Panc1 (cell line): ENCODE data around the gene WFIKKN1. TPM values are rescaled to one million over a fixed set of nuclear protein-coding genes. Genes with fewer than 3 reads are reported as not detected.
A peak's percentile ranks its signal among the peaks of the same experiment; 100 is the strongest.

Experiments used
- ATAC-seq: fragments of 200-7000 bp; cut with Tn5 transposase; 2 replicates; pipeline ENCODE4 v1.9.1; 2020; ENCODE audit warnings: mild to moderate bottlenecking, moderate library complexity
- BruUV-seq: library from RNA; stranded (reverse); fragments of 400-500 nt; replicated peaks from 2 replicates; lab custom pipeline; 2021; lab: Mats Ljungman, UMichigan
- CTCF ChIA-PET: fragments of 300-600 bp; sonication (Branson Sonifier 250); formaldehyde crosslinking; loops from one replicate; lab custom pipeline; 2022; ENCODE audit warnings: antibody characterized with exemption; lab: Charles Lee
- POLR2A ChIA-PET: fragments of 300-600 bp; sonication (Branson Sonifier 250); formaldehyde crosslinking; loops from one replicate; lab custom pipeline; 2022; ENCODE audit warnings: antibody characterized with exemption; lab: Charles Lee
- DNase-seq: peaks from one replicate; pipeline ENCODE4 v3.0.0-alpha.2; 2010; ENCODE audit warnings: low read depth, low spot score
- H3K27ac ChIP-seq: 2 replicates; pipeline ENCODE4 v1.5.1; 2011; ENCODE audit warnings: mild to moderate bottlenecking, low read length, inconsistent platforms
- H3K27me3 ChIP-seq: fragments of 200-500 bp; sonication (Bioruptor generic); 2 replicates; pipeline ENCODE4 v1.6.0; 2014; ENCODE audit warnings: low read length, inconsistent platforms; ENCODE audit not compliant: control insufficient read depth, insufficient read depth
- H3K36me3 ChIP-seq: fragments of 200-500 bp; sonication (Bioruptor generic); 2 replicates; pipeline ENCODE4 v1.5.1; 2014; ENCODE audit warnings: inconsistent platforms, mild to moderate bottlenecking, low read length, moderate library complexity; ENCODE audit not compliant: control insufficient read depth, insufficient read depth
- H3K4me1 ChIP-seq: 2 replicates; pipeline ENCODE4 v1.5.1; 2011; ENCODE audit warnings: inconsistent platforms, mild to moderate bottlenecking, low read length, moderate library complexity; ENCODE audit not compliant: control insufficient read depth, insufficient read depth
- H3K4me3 ChIP-seq, 2 experiments: 2 replicates each; pipeline ENCODE4 v1.5.1; 2011 to 2012; ENCODE audit warnings: low read depth in 2 of 2, low read length in 2 of 2, mild to moderate bottlenecking in 2 of 2, inconsistent platforms in 1 of 2, moderate library complexity in 1 of 2
- H3K9me3 ChIP-seq: fragments of 200-500 bp; sonication (Bioruptor generic); 2 replicates; pipeline ENCODE4 v1.5.1; 2014; ENCODE audit warnings: low read depth, mild to moderate bottlenecking, inconsistent platforms, low read length, moderate library complexity; ENCODE audit not compliant: control insufficient read depth, insufficient read depth
- CTCF ChIP-seq: fragments of 450-650 bp; IDR thresholded peaks from 2 replicates; pipeline ENCODE4 v1.5.1; 2017; ENCODE audit warnings: mild to moderate bottlenecking
- POLR2AphosphoS5 ChIP-seq: IDR thresholded peaks from 2 replicates; pipeline ENCODE4 v1.6.1; 2012; ENCODE audit warnings: mild to moderate bottlenecking, low read depth, low read length, moderate library complexity
- SIN3A ChIP-seq: IDR thresholded peaks from 2 replicates; pipeline ENCODE4 v1.6.1; 2012; ENCODE audit warnings: low read depth, mild to moderate bottlenecking, low read length, moderate library complexity, borderline replicate concordance; ENCODE audit not compliant: insufficient read depth
- TCF7L2 ChIP-seq: IDR thresholded peaks from 2 replicates; pipeline ENCODE4 v1.6.1; 2011; ENCODE audit warnings: mild to moderate bottlenecking, low read depth, low read length, inconsistent platforms
- in situ Hi-C: cut with HindIII; loops from 2 replicates; pipeline ENCODE4 v1.10.0; 2016; ENCODE audit warnings: low sequenced_read_pairs, low pct_unique_long_range_greater_than_20kb
- intact Hi-C: fragments of 100-400 bp; cut with micrococcal nuclease; formaldehyde crosslinking; loops from one replicate; pipeline ENCODE4 v1.10.0; 2022; ENCODE audit not compliant: unreplicated experiment
- total RNA-seq: library from RNA; stranded (reverse); gene quantifications from one replicate; pipeline ENCODE4 v1.2.1, GENCODE V29; 2021; ENCODE audit not compliant: unreplicated experiment
- TF ChIP-seq, protein P1 (sequence below), 2 experiments: IDR thresholded peaks; 2 replicates each; pipeline ENCODE4 v1.6.1; 2011 to 2012; ENCODE audit warnings: low read depth in 2 of 2, control low read depth in 1 of 2, low read length in 1 of 2, mild to moderate bottlenecking in 1 of 2, moderate library complexity in 1 of 2; ENCODE audit not compliant: insufficient read depth in 1 of 2

WFIKKN1 gene
- total RNA-seq, 1 experiment from 2014 or later = 2.0 TPM

DNA sequence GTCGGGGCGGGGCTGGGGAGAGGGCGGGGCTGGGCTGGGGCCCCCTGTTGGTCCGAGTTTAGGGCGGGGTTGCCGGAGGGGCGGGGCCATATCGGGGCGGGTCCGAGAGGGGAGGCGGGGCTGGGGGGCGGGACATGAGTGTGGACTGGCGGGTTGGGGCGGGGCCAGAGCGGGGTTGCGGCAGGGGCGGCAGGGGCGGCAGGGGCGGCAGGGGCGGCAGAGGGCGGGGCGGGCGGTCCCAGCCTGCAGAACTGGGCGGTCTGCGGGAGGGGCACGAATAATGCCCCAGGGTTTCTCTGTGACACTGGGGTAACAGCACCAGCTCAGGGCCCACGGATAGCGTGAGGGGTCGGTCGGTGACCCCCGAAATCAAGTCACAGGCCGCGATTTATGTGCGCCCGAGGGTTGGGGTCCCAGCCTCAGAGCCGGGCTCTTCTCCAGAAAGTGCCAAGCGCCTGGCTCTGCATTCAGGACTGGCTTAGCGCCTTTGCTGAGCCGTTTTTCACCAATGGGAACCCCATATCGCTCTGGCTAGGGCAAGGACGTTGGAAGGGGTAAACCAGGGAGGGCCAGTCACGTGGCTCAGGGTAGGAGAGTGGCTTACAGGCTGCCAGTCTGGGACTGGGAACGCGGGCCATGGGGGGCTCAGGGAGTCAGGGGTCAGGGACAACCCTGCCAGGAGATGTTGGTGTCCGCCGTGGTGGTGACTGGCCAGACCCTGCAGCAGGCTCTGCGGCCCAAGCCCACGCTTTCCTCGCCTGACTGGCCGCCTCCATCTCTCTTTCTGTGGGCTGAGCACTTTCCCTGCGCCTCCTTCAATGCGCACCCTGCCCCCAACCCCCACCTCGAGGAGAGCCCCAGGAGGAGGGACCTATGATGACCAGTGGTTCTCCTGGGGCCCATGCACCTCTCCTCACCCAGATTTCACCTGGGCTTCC, 6.6 kb downstream of the WFIKKN1 start:
- no TSS peak for BruUV-seq
- no peak for DNase-seq
- ChIA-PET POLR2A (interaction anchor here (0.6 kb wide), 1 partner anchor 53 kb away, joined by 3 read pairs; no protein-coding TSS in a partner anchor), CTCF (interaction anchor here (0.6 kb wide), 1 partner anchor 266 kb away, joined by 4 read pairs; no protein-coding TSS in a partner anchor)
- TF ChIP-seq, protein P1, sequence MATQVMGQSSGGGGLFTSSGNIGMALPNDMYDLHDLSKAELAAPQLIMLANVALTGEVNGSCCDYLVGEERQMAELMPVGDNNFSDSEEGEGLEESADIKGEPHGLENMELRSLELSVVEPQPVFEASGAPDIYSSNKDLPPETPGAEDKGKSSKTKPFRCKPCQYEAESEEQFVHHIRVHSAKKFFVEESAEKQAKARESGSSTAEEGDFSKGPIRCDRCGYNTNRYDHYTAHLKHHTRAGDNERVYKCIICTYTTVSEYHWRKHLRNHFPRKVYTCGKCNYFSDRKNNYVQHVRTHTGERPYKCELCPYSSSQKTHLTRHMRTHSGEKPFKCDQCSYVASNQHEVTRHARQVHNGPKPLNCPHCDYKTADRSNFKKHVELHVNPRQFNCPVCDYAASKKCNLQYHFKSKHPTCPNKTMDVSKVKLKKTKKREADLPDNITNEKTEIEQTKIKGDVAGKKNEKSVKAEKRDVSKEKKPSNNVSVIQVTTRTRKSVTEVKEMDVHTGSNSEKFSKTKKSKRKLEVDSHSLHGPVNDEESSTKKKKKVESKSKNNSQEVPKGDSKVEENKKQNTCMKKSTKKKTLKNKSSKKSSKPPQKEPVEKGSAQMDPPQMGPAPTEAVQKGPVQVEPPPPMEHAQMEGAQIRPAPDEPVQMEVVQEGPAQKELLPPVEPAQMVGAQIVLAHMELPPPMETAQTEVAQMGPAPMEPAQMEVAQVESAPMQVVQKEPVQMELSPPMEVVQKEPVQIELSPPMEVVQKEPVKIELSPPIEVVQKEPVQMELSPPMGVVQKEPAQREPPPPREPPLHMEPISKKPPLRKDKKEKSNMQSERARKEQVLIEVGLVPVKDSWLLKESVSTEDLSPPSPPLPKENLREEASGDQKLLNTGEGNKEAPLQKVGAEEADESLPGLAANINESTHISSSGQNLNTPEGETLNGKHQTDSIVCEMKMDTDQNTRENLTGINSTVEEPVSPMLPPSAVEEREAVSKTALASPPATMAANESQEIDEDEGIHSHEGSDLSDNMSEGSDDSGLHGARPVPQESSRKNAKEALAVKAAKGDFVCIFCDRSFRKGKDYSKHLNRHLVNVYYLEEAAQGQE (IDR thresholded peaks at IDR 0.05; ENCODE audit: insufficient read depth in 1 of 2, low read depth in 2 of 2, low read length in 1 of 2) = no peak
- TF ChIP-seq POLR2AphosphoS5 (no peak; the same call in 1 of the 2 replicates), SIN3A (no peak), TCF7L2 (no peak), CTCF (no peak)
- Histone ChIP-seq H3K27me3 (no peaks in the 10 kb centered on the region), H3K27ac (peak overlapping the region; percentile 88), H3K4me1 (peaks cover 25% of the 10 kb centered on the region), H3K36me3 (no peaks in the 10 kb centered on the region), H3K9me3 (no peaks in the 10 kb centered on the region), H3K4me3 (peak overlapping the region; percentile 59 to 76)
- in situ Hi-C loops = no loop called here
- intact Hi-C loops = no loop called here
- ATAC-seq = peak; percentile 24

DNA sequence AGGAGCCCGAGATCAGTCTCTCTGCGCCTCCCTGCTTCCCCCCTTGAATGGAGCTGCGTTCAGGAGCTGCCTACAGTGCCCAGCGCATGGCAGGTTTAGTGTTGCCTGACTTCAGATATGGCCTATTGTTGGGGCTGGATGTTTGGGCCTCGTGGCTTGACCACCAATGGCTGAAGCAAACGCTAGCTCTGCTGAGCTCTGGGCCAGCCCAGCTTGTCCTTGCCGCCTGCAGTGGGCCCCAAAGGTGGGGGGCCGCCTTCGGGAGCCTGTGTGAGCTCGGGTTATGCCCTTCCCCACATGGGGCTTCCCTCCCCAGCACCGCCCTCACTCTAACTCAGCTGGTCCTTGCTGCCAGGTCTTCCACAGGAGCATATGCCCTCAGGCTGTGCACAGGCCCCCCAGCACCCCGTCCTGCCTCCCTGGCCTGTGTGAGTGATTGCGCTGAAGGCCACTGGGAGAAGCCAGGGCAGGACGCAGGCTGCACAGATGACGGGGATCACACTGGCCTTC, 7.3 kb downstream of the WFIKKN1 start:
- H3K27me3 ChIP-seq = no peaks in the 10 kb centered on the region
- POLR2A ChIA-PET = interaction anchor here (0.6 kb wide), 1 partner anchor 54 kb away, joined by 3 read pairs; no protein-coding TSS in a partner anchor
- BruUV-seq = no TSS peak
- peaks cover 29% of the 10 kb centered on the region for H3K4me1 ChIP-seq
- DNase-seq (no peak), ATAC-seq (no peak)
- CTCF ChIA-PET = no interaction called here
- no peaks in the 10 kb centered on the region for H3K36me3 ChIP-seq
- no peak for TF ChIP-seq POLR2AphosphoS5
- no peak for TF ChIP-seq CTCF
- in situ Hi-C loops = no loop called here
- peak overlapping the region; percentile 88 for H3K27ac ChIP-seq
- H3K4me3 ChIP-seq = no peak overlapping the region
- H3K9me3 ChIP-seq = no peaks in the 10 kb centered on the region
- intact Hi-C loops = no loop called here
